HepG2 (cell line): ENCODE data around the gene ABCD1. TPM values are rescaled to one million over a fixed set of nuclear protein-coding genes. Genes with fewer than 3 reads are reported as not detected.
A peak's percentile ranks its signal among the peaks of the same experiment; 100 is the strongest.

Experiments
- ASH2L ChIP-seq: fragments of 300-600, 200-600 bp; sonication (generic); IDR thresholded peaks from 2 replicates; pipeline ENCODE4 v1.7.0; 2017; ENCODE audit warnings: low read depth, mild to moderate bottlenecking, moderate library complexity, mixed read lengths, low read length; ENCODE audit not compliant: insufficient read length
- CHD2 ChIP-seq: IDR thresholded peaks from 2 replicates; pipeline ENCODE4 v1.6.1; 2011; ENCODE audit warnings: low read depth, low read length, improper control_type of control experiment
- DR1 ChIP-seq: sonication (generic); formaldehyde crosslinking; IDR thresholded peaks from 2 replicates; pipeline ENCODE4 v1.8.0; 2021; ENCODE audit warnings: mild to moderate bottlenecking, missing genetic modification reagents, inconsistent platforms
- EHMT2 ChIP-seq: fragments of 200-600 bp; sonication (generic); IDR thresholded peaks from 2 replicates; pipeline ENCODE4 v1.7.0; 2017; ENCODE audit warnings: antibody characterized with exemption, low read depth, low read length, borderline replicate concordance
- ERF ChIP-seq: IDR thresholded peaks from 2 replicates; pipeline ENCODE4 v1.6.1; 2018; ENCODE audit warnings: missing biosample characterization, missing genetic modification reagents
- FOXO1 ChIP-seq: sonication (generic); formaldehyde crosslinking; IDR thresholded peaks from 2 replicates; pipeline ENCODE4 v1.4.0; 2020; ENCODE audit warnings: missing genetic modification reagents
- GTF3A ChIP-seq: sonication (generic); formaldehyde crosslinking; conservative IDR thresholded peaks from 2 replicates; pipeline ENCODE4 v1.4.0; 2020; ENCODE audit warnings: mild to moderate bottlenecking, missing genetic modification reagents
- KDM5B ChIP-seq: sonication (generic); formaldehyde crosslinking; IDR thresholded peaks from 2 replicates; pipeline ENCODE4 v1.4.0; 2020; ENCODE audit warnings: missing genetic modification reagents, mild to moderate bottlenecking, borderline replicate concordance
- KLF15 ChIP-seq: sonication (generic); formaldehyde crosslinking; IDR thresholded peaks from 2 replicates; pipeline ENCODE4 v1.8.1; 2023; ENCODE audit warnings: borderline replicate concordance, mild to moderate bottlenecking, inconsistent platforms, missing genetic modification reagents, mixed read lengths
- KLF9 ChIP-seq: IDR thresholded peaks from 2 replicates; pipeline ENCODE4 v1.6.1; 2016; ENCODE audit warnings: low read depth
- NRL ChIP-seq: sonication (generic); formaldehyde crosslinking; IDR thresholded peaks from 2 replicates; pipeline ENCODE4 v1.5.0; 2020; ENCODE audit warnings: missing genetic modification reagents, mild to moderate bottlenecking, moderate library complexity, borderline replicate concordance
- POLR2G ChIP-seq: fragments of 200-400 bp; formaldehyde crosslinking; IDR thresholded peaks from 2 replicates; pipeline ENCODE4 v1.6.1; 2018; ENCODE audit warnings: mild to moderate bottlenecking, low read depth, low read length, moderate library complexity
- RBAK ChIP-seq: sonication (generic); formaldehyde crosslinking; IDR thresholded peaks from 2 replicates; pipeline ENCODE4 v1.5.1; 2020; ENCODE audit warnings: mild to moderate bottlenecking, missing genetic modification reagents
- REL ChIP-seq: sonication (generic); formaldehyde crosslinking; conservative IDR thresholded peaks from 2 replicates; pipeline ENCODE4 v1.8.0; 2022; ENCODE audit warnings: mild to moderate bottlenecking, missing genetic modification reagents, moderate library complexity
- REXO4 ChIP-seq: sonication (generic); formaldehyde crosslinking; IDR thresholded peaks from 2 replicates; pipeline ENCODE4 v1.8.0; 2022; ENCODE audit warnings: missing genetic modification reagents, mild to moderate bottlenecking, borderline replicate concordance
- TMF1 ChIP-seq: sonication (generic); formaldehyde crosslinking; IDR thresholded peaks from 2 replicates; pipeline ENCODE4 v1.8.1; 2022; ENCODE audit warnings: low read depth, missing genetic modification reagents
- U2AF2 ChIP-seq: fragments of 200-400 bp; formaldehyde crosslinking; IDR thresholded peaks from 2 replicates; pipeline ENCODE4 v1.6.1; 2017; ENCODE audit warnings: low read depth, mild to moderate bottlenecking, low read length
- ZC3H13 ChIP-seq: sonication (generic); formaldehyde crosslinking; IDR thresholded peaks from 2 replicates; pipeline ENCODE4 v1.8.1; 2023; ENCODE audit warnings: mild to moderate bottlenecking, missing genetic modification reagents, moderate library complexity
- ZKSCAN1 ChIP-seq: fragments of 150-350 bp; IDR thresholded peaks from 2 replicates; pipeline ENCODE4 v1.6.1; 2014; ENCODE audit warnings: low read length
- ZNF326 ChIP-seq: sonication (generic); formaldehyde crosslinking; IDR thresholded peaks from 2 replicates; pipeline ENCODE4 v1.4.0; 2020; ENCODE audit warnings: missing genetic modification reagents, borderline replicate concordance
- ZNF496 ChIP-seq: sonication (generic); formaldehyde crosslinking; IDR thresholded peaks from 2 replicates; pipeline ENCODE4 v1.8.1; 2023; ENCODE audit warnings: mild to moderate bottlenecking, moderate library complexity, missing genetic modification reagents; ENCODE audit not compliant: insufficient replicate concordance
- ZSCAN21 ChIP-seq: sonication (generic); formaldehyde crosslinking; IDR thresholded peaks from 2 replicates; pipeline ENCODE4 v1.8.0; 2022; ENCODE audit warnings: mild to moderate bottlenecking, missing genetic modification reagents, moderate library complexity, borderline replicate concordance
- polyA plus RNA-seq, 8 experiments: library from polyadenylated mRNA; depleted of rRNA in 3 of 8; stranded (reverse) in 7 of 8; unstranded in 1 of 8; fragments of >200 nt; fragmentation: Illumina TruSeq in 4 of 8; extraction: Trizol in 4 of 8; gene quantifications; 2 replicates each; pipeline versions ENCODE4 v1.2.1 to v1.2.3, GENCODE V29; 2011 to 2016; ENCODE audit warnings: low read depth in 4 of 8, missing spikeins in 1 of 8, mixed read lengths in 1 of 8; ENCODE audit not compliant: insufficient read depth in 1 of 8
- total RNA-seq, 5 experiments: library from RNA; depleted of rRNA; stranded (reverse); fragments of >200 nt; fragmentation: Illumina TruSeq; extraction: Trizol; gene quantifications; 2 replicates each; pipeline ENCODE4 v1.2.3, GENCODE V29; 2016; ENCODE audit warnings: low read depth in 1 of 5
- TF ChIP-seq, protein P1 (sequence below): sonication (generic); formaldehyde crosslinking; IDR thresholded peaks from 2 replicates; pipeline ENCODE4 v1.8.0; 2022; ENCODE audit warnings: missing genetic modification reagents, mild to moderate bottlenecking, moderate library complexity, borderline replicate concordance
- TF ChIP-seq, protein P2 (sequence below): sonication (generic); formaldehyde crosslinking; IDR thresholded peaks from 2 replicates; pipeline ENCODE4 v1.9.0; 2022; ENCODE audit warnings: low read depth, missing genetic modification reagents
- TF ChIP-seq, protein P3 (sequence below): sonication (generic); formaldehyde crosslinking; IDR thresholded peaks from 2 replicates; pipeline ENCODE4 v1.5.1; 2020; ENCODE audit warnings: mild to moderate bottlenecking, moderate library complexity, missing genetic modification reagents

The ABCD1 gene
- total and polyA plus RNA-seq, 2 of the 13 experiments (the other 11 are each of a cell fraction or from before 2014, with no cell fraction given): 11.4 to 15.9 TPM

DNA sequence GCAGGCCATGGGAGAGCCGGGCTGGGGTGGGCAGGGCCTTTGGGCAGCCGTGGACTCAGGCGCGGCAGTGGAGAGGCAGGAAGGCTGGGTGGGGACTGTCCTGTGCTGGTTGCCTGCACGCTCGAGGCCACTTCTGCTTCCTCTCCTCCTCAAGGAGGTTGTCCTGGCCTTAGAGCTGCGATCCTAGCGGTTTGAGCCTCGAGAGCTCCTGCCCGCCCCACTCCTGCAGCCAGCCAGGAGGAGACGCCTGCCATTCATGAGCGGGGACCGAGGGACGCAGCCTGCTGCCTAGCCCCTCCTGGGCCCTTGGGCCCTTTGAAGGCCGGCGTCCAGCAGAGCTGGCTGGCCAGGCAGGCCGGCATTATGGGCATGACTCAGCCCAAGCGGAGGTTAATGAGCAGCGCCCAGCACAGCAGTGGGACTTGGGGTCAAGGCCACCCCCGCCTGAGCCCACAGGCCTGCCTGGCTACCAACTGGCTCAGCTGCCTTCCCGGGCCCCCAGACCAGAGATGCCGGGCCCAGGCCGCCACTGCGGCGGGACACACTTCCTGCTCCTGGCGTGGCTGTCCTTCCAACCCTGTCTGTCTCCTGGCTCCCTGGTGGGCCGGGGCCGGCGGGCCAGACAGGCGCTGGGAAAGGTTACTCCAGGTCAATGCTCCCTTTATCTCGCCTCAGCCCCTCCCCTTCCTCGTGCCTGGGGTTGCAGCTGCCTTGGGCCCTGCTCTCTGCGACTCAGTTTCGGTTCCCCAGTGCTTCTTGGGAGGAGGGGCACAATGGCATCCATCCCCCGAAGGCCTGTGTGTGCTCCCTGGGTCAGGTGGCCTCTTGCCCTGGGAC is 1.8 kb downstream of the ABCD1 start (continued):
- TF ChIP-seq, protein P1, sequence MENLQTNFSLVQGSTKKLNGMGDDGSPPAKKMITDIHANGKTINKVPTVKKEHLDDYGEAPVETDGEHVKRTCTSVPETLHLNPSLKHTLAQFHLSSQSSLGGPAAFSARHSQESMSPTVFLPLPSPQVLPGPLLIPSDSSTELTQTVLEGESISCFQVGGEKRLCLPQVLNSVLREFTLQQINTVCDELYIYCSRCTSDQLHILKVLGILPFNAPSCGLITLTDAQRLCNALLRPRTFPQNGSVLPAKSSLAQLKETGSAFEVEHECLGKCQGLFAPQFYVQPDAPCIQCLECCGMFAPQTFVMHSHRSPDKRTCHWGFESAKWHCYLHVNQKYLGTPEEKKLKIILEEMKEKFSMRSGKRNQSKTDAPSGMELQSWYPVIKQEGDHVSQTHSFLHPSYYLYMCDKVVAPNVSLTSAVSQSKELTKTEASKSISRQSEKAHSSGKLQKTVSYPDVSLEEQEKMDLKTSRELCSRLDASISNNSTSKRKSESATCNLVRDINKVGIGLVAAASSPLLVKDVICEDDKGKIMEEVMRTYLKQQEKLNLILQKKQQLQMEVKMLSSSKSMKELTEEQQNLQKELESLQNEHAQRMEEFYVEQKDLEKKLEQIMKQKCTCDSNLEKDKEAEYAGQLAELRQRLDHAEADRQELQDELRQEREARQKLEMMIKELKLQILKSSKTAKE (CRISPR knock-in tag): peak; percentile 81; the same call in 1 of the 2 replicates
- TF ChIP-seq, protein P2, sequence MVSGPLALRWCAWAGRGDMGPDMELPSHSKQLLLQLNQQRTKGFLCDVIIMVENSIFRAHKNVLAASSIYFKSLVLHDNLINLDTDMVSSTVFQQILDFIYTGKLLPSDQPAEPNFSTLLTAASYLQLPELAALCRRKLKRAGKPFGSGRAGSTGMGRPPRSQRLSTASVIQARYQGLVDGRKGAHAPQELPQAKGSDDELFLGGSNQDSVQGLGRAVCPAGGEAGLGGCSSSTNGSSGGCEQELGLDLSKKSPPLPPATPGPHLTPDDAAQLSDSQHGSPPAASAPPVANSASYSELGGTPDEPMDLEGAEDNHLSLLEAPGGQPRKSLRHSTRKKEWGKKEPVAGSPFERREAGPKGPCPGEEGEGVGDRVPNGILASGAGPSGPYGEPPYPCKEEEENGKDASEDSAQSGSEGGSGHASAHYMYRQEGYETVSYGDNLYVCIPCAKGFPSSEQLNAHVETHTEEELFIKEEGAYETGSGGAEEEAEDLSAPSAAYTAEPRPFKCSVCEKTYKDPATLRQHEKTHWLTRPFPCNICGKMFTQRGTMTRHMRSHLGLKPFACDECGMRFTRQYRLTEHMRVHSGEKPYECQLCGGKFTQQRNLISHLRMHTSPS (CRISPR knock-in tag): peak; percentile 66
- TF ChIP-seq ERF (CRISPR knock-in tag) (0 out of 2 replicates have a peak, but pooled peaks have one; percentile 66), NRL (CRISPR knock-in tag) (no peak), RBAK (CRISPR knock-in tag) (no peak), TMF1 (CRISPR knock-in tag) (peak; percentile 59; the same call in 1 of the 2 replicates), U2AF2 (no peak), KLF9 (no peak), ZSCAN21 (CRISPR knock-in tag) (no peak), FOXO1 (CRISPR knock-in tag) (0 out of 2 replicates have a peak, but pooled peaks have one; percentile 23), ZKSCAN1 (no peak), ZNF326 (CRISPR knock-in tag) (no peak), EHMT2 (no peak), GTF3A (no peak), KLF15 (CRISPR knock-in tag) (no peak), ASH2L (peak; percentile 20), POLR2G (peak; percentile 73), REXO4 (CRISPR knock-in tag) (no peak), DR1 (no peak), CHD2 (no peak), KDM5B (no peak; the same call in none of the 2 replicates), ZC3H13 (CRISPR knock-in tag) (peak; percentile 78), ZNF496 (CRISPR knock-in tag) (no peak), REL (CRISPR knock-in tag) (no peak)
- TF ChIP-seq, protein P3, sequence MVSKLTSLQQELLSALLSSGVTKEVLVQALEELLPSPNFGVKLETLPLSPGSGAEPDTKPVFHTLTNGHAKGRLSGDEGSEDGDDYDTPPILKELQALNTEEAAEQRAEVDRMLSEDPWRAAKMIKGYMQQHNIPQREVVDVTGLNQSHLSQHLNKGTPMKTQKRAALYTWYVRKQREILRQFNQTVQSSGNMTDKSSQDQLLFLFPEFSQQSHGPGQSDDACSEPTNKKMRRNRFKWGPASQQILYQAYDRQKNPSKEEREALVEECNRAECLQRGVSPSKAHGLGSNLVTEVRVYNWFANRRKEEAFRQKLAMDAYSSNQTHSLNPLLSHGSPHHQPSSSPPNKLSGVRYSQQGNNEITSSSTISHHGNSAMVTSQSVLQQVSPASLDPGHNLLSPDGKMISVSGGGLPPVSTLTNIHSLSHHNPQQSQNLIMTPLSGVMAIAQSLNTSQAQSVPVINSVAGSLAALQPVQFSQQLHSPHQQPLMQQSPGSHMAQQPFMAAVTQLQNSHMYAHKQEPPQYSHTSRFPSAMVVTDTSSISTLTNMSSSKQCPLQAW (CRISPR knock-in tag): 0 out of 2 replicates have a peak, but pooled peaks have one; percentile 6
